IMR-90 (cell line): ENCODE measurements around the gene SRCAP. TPM values are rescaled to one million over a fixed set of nuclear protein-coding genes. Genes with fewer than 3 reads are reported as not detected.

Experiments
- ATAC-seq: fragments of 200-7000 bp; cut with Tn5 transposase; 2 replicates; pipeline ENCODE4 v1.9.1; 2020; ENCODE audit warnings: low read depth, mild to moderate bottlenecking, moderate library complexity
- BruUV-seq: library from RNA; stranded (reverse); fragments of 400-500 nt; replicated peaks from 2 replicates; lab custom pipeline; 2021; lab: Mats Ljungman, UMichigan
- CTCF ChIA-PET: fragments of 300-600 bp; formaldehyde crosslinking; extraction: SDS; loops from one replicate; lab custom pipeline; 2021; ENCODE audit warnings: antibody characterized with exemption; lab: Yijun Ruan, JAX
- POLR2A ChIA-PET: fragments of 300-600 bp; sonication (Branson Sonifier 250); formaldehyde crosslinking; loops from one replicate; lab custom pipeline; 2022; ENCODE audit warnings: antibody characterized with exemption; ENCODE audit not compliant: unreplicated experiment; lab: Charles Lee
- DNase-seq: peaks from one replicate; pipeline ENCODE4 v3.0.0; 2013
- H2AFZ ChIP-seq: replicated peaks from 2 replicates; pipeline ENCODE3; 2013; ENCODE audit warnings: low read length, mild to moderate bottlenecking; ENCODE audit not compliant: poor library complexity
- H2AK5ac ChIP-seq: 2 replicates; pipeline ENCODE4 v1.6.1; 2013; ENCODE audit warnings: low read depth, low read length, inconsistent platforms
- H2AK9ac ChIP-seq: replicated peaks from 2 replicates; pipeline ENCODE3; 2013; ENCODE audit warnings: mild to moderate bottlenecking, low read depth, low read length, moderate library complexity; ENCODE audit not compliant: poor library complexity
- H2BK120ac ChIP-seq: 2 replicates; pipeline ENCODE4 v1.6.1; 2013; ENCODE audit warnings: low read depth, low read length, inconsistent platforms
- H2BK15ac ChIP-seq: 3 replicates; pipeline ENCODE4 v1.6.1; 2013; ENCODE audit warnings: low read depth, low read length, inconsistent platforms
- H2BK20ac ChIP-seq: 2 replicates; pipeline ENCODE4 v1.6.1; 2013; ENCODE audit warnings: low read depth, mild to moderate bottlenecking, inconsistent platforms, low read length, moderate library complexity
- H2BK5ac ChIP-seq: 2 replicates; pipeline ENCODE4 v1.6.1; 2013; ENCODE audit warnings: mild to moderate bottlenecking, low read depth, low read length, inconsistent platforms; ENCODE audit not compliant: poor library complexity, severe bottlenecking
- H3K14ac ChIP-seq: replicated peaks from 2 replicates; pipeline ENCODE4 v1.6.1; 2013; ENCODE audit warnings: low read depth, low read length, inconsistent platforms
- H3K18ac ChIP-seq: 2 replicates; pipeline ENCODE4 v1.6.1; 2013; ENCODE audit warnings: low read depth, low read length, control low read depth
- H3K23ac ChIP-seq: 2 replicates; pipeline ENCODE4 v1.6.1; 2013; ENCODE audit warnings: low read depth, low read length, inconsistent platforms
- H3K27ac ChIP-seq: 2 replicates; pipeline ENCODE4 v1.5.1; 2013; ENCODE audit warnings: mild to moderate bottlenecking, control low read depth, low read length; ENCODE audit not compliant: insufficient read depth
- H3K27me3 ChIP-seq: 2 replicates; pipeline ENCODE4 v1.6.1; 2013; ENCODE audit warnings: low read length; ENCODE audit not compliant: control insufficient read depth, insufficient read depth
- H3K36me3 ChIP-seq: 2 replicates; pipeline ENCODE4 v1.6.1; 2013; ENCODE audit warnings: low read length, mixed read lengths; ENCODE audit not compliant: control insufficient read depth, insufficient read depth
- H3K4ac ChIP-seq: 2 replicates; pipeline ENCODE4 v1.6.1; 2013; ENCODE audit warnings: low read depth, low read length, inconsistent platforms
- H3K4me1 ChIP-seq: 2 replicates; pipeline ENCODE4 v1.6.1; 2013; ENCODE audit warnings: low read length, mixed read lengths; ENCODE audit not compliant: control insufficient read depth, insufficient read depth
- H3K4me2 ChIP-seq: 2 replicates; pipeline ENCODE4 v1.6.1; 2013; ENCODE audit warnings: low read depth, mild to moderate bottlenecking, control low read depth, low read length, moderate library complexity
- H3K4me3 ChIP-seq: 2 replicates; pipeline ENCODE4 v1.5.1; 2013; ENCODE audit warnings: low read depth, mild to moderate bottlenecking, control low read depth, low read length, moderate library complexity; ENCODE audit not compliant: insufficient read depth
- H3K56ac ChIP-seq: 2 replicates; pipeline ENCODE4 v1.6.1; 2013; ENCODE audit warnings: low read length, inconsistent platforms; ENCODE audit not compliant: insufficient read depth; ENCODE audit errors: extremely low read depth
- H3K79me1 ChIP-seq, 2 experiments: 2 replicates each; pipeline ENCODE4 v1.6.1; 2013; ENCODE audit warnings: low read length in 2 of 2, inconsistent platforms in 1 of 2, low read depth in 1 of 2
- H3K9ac ChIP-seq: 2 replicates; pipeline ENCODE4 v1.6.1; 2013; ENCODE audit warnings: low read depth, low read length, control low read depth
- H3K9me1 ChIP-seq: 2 replicates; pipeline ENCODE4 v1.6.1; 2013; ENCODE audit warnings: low read length, inconsistent platforms; ENCODE audit not compliant: insufficient read depth
- H3K9me3 ChIP-seq: 2 replicates; pipeline ENCODE4 v1.6.1; 2013; ENCODE audit warnings: low read length; ENCODE audit not compliant: control insufficient read depth, insufficient read depth
- H4K20me1 ChIP-seq: 2 replicates; pipeline ENCODE4 v1.6.1; 2013; ENCODE audit warnings: low read length, inconsistent platforms; ENCODE audit not compliant: insufficient read depth
- H4K5ac ChIP-seq: 2 replicates; pipeline ENCODE4 v1.6.1; 2013; ENCODE audit warnings: mild to moderate bottlenecking, low read depth, low read length, control low read depth
- H4K8ac ChIP-seq, 2 experiments: 2 replicates each; pipeline ENCODE4 v1.6.1; 2013; ENCODE audit warnings: low read depth in 2 of 2, low read length in 2 of 2, control low read depth in 1 of 2, inconsistent platforms in 1 of 2
- H4K91ac ChIP-seq: 2 replicates; pipeline ENCODE4 v1.6.1; 2013; ENCODE audit warnings: low read depth, low read length, inconsistent platforms; ENCODE audit not compliant: insufficient read depth
- MAFK ChIP-seq: IDR thresholded peaks from 2 replicates; pipeline ENCODE4 v1.6.1; 2012; ENCODE audit warnings: low read depth, low read length, improper control_type of control experiment
- RFX5 ChIP-seq: IDR thresholded peaks from 2 replicates; pipeline ENCODE4 v1.8.0; 2012; ENCODE audit warnings: low read depth, mild to moderate bottlenecking, low read length, moderate library complexity
- WGBS, 2 experiments: methylation state at CpG; one replicate each; pipeline versions ENCODE4 v1.1.5 to v1.1.7; 2013; ENCODE audit warnings: missing lambda C conversion rate in 2 of 2; ENCODE audit not compliant: insufficient read length in 1 of 2; ENCODE audit errors: extremely low coverage in 2 of 2; 5-methylcytosine and 5-hydroxymethylcytosine counted together
- dilution Hi-C: fragments of 300-500 bp; cut with HindIII; formaldehyde crosslinking; loops from one replicate; pipeline ENCODE4 v1.14.3; 2018; ENCODE audit warnings: low sequenced_read_pairs; ENCODE audit not compliant: unreplicated experiment
- in situ Hi-C: fragments of 300-500 bp; cut with MboI; formaldehyde crosslinking; loops from 3 replicates; pipeline ENCODE4 v1.14.3; 2019; ENCODE audit warnings: low sequenced_read_pairs, inconsistent platforms, mixed read lengths
- intact Hi-C: fragments of 100-400 bp; cut with micrococcal nuclease; formaldehyde crosslinking; loops from 2 replicates; pipeline ENCODE4 v1.10.0; 2022
- polyA plus RNA-seq, 3 experiments: library from polyadenylated mRNA; depleted of rRNA; stranded (reverse); fragments of >200 nt; gene quantifications; 2 replicates each; pipeline ENCODE4 v1.2.3, GENCODE V29; 2012; ENCODE audit warnings: low replicate concordance in 1 of 3
- total RNA-seq: library from RNA; depleted of rRNA; stranded (reverse); fragments of >200 nt; gene quantifications from 2 replicates; pipeline ENCODE4 v1.2.3, GENCODE V29; 2012

The SRCAP gene
- total and polyA plus RNA-seq, 2 of the 4 experiments (the other 2 are of a cell fraction) = 4.5 to 8.2 TPM

DNA sequence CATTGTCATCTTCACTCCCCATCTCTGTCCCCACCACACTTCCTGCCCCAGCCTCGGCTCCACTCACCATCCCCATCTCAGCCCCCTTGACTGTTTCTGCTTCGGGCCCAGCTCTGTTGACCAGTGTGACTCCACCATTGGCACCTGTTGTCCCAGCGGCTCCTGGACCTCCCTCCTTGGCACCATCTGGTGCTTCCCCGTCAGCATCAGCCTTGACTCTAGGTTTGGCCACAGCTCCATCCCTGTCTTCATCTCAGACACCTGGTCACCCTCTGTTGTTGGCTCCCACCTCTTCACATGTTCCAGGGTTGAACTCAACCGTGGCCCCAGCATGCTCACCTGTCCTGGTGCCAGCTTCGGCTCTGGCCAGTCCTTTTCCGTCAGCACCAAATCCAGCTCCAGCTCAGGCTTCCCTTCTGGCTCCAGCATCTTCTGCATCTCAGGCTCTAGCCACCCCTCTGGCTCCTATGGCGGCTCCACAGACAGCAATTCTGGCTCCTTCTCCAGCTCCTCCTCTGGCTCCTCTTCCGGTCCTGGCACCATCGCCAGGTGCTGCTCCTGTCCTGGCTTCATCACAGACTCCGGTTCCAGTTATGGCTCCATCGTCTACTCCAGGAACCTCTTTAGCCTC lies 24.9 kb downstream of the SRCAP start:
- in situ Hi-C loops = no loop called here
- Histone ChIP-seq H4K20me1 (peaks cover 11% of the 10 kb centered on the region), H3K18ac (no peak overlapping the region), H3K4me2 (no peak overlapping the region), H2AFZ (no peak overlapping the region), H2BK20ac (no peak overlapping the region), H3K9ac (no peak overlapping the region), H3K23ac (no peak overlapping the region), H3K4me3 (no peak overlapping the region), H3K79me1 (peaks cover 33 to 52% of the 10 kb centered on the region in 2 experiments), H2AK9ac (no peak overlapping the region), H3K27me3 (no peaks in the 10 kb centered on the region), H4K5ac (no peak overlapping the region), H3K4me1 (no peaks in the 10 kb centered on the region), H2AK5ac (no peak overlapping the region), H4K8ac (no peak overlapping the region), H3K56ac (no peak overlapping the region), H4K91ac (no peak overlapping the region), H3K9me3 (no peaks in the 10 kb centered on the region), H2BK120ac (no peak overlapping the region), H3K27ac (no peak overlapping the region), H3K14ac (no peak overlapping the region), H2BK5ac (no peak overlapping the region), H3K36me3 (peaks cover 66% of the 10 kb centered on the region), H3K4ac (no peak overlapping the region), H3K9me1 (no peaks in the 10 kb centered on the region), H2BK15ac (no peak overlapping the region)
- ChIA-PET CTCF (interaction anchor here (0.6 kb wide), 1 partner anchor 51 kb away, joined by 3 read pairs; no protein-coding TSS in a partner anchor), POLR2A (no interaction called here)
- WGBS, 2 experiments = 92% methylated on average over 12 of the region's 12 CpGs; no CpG with 5 or more reads in 1 of the 2 experiments
- TF ChIP-seq RFX5 = no peak
- no peak for TF ChIP-seq MAFK
- DNase-seq (no peak), ATAC-seq (no peak)
- intact Hi-C loops = no loop called here
- dilution Hi-C loops = no loop called here
- TSS peak; percentile 64 for BruUV-seq
